Measurements from ENCODE around the gene KCNJ10.

The KCNJ10 gene

DNA sequence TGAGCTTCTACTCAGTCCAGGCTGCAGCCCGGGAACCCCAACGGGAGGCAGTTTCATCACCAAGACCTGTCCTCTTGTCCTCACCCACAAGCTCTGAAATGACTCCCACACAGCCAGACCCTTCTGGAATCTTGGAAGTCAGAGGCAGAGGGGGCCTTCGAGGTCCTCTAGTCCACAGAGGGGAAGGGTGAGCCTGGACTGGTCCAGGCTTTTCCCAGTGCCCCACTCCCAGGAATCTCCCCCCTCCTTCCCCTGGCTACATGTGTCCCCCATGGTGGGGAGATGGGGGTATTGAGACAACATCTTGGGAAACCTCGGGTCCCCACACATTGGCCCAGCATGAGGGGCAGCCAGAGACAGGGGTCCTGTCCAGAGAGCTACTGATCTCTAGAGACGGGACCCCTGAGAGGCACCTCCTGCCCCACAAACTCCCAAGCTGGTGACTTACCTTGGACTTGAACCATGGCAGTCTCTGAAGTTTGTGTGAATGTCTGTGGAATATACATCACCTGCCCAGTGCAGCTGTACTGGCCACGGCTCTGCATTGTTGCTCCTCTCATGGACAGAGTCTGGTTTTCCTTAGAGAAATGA is 96.5 kb downstream of the KCNJ10 start:
- no peaks in the 10 kb centered on the region for H3K4me1 Mint-ChIP-seq (ENCODE audit: low read depth)
- H3K27me3 Mint-ChIP-seq = peaks cover 2% of the 10 kb centered on the region
- no peak overlapping the region for H3K27ac Mint-ChIP-seq
- H3K36me3 Mint-ChIP-seq = no peaks in the 10 kb centered on the region
- no peaks in the 10 kb centered on the region for H3K9me3 Mint-ChIP-seq (ENCODE audit: low read depth)
- H3K4me3 Mint-ChIP-seq = no peak overlapping the region

DNA sequence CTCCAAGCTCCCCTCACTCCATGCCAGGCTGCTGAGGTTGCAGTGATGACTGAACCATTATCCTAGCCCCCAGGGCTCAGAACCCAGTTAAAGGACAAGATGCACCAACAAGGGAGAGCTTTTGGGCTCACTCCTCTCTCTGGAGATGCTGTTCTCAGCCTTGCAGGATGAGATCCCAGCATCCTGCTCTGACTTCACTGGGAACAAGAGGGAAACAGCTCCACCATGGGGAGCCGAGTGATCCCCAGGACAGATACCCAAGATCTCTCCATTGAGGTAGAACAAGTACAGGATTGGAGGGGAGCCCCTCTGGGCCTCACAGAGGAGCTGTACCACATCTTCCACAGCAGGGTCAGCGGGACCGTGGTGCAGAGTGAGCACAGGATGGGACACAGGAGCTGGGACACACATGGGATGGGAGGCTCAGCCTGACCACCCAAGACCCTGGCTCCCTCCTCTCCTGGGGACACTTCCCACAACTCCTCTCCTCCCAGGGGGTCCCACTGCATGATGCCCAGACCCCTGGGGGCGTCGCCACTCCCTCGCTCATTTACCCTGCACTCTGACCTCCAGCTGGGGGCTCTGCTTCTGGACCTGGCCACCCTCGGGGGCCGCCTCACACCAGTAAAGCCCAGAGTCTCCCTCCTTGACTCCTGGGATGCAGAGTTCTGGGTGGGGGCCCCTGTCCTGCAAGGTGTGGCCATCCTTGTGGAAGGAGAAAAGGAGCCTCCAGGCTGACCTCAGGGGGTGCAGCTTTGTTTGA is 97.3 kb downstream of the KCNJ10 start:
- no peak overlapping the region for H3K4me3 Mint-ChIP-seq

GRCh38 chr1:159970932-159971342 is 99.0 kb downstream of the KCNJ10 start:
- Mint-ChIP-seq H3K4me1 (ENCODE audit: low read depth) (no peaks in the 10 kb centered on the region), H3K27ac (no peak overlapping the region), H3K9me3 (ENCODE audit: low read depth) (no peaks in the 10 kb centered on the region), H3K36me3 (no peaks in the 10 kb centered on the region), H3K4me3 (no peak overlapping the region), H3K27me3 (peaks cover 16% of the 10 kb centered on the region)

More for the DNA sequence above, 97.3 kb downstream of the KCNJ10 start:
- no peaks in the 10 kb centered on the region for H3K4me1 Mint-ChIP-seq (ENCODE audit: low read depth)
- H3K9me3 Mint-ChIP-seq (ENCODE audit: low read depth) = no peaks in the 10 kb centered on the region
- H3K27ac Mint-ChIP-seq = no peak overlapping the region
- H3K36me3 Mint-ChIP-seq = no peaks in the 10 kb centered on the region
- peaks cover 8% of the 10 kb centered on the region for H3K27me3 Mint-ChIP-seq

- no peak overlapping the region for H3K27ac Mint-ChIP-seq
- H3K4me1 Mint-ChIP-seq (ENCODE audit: low read depth) = no peaks in the 10 kb centered on the region
- H3K36me3 Mint-ChIP-seq = no peaks in the 10 kb centered on the region
- H3K9me3 Mint-ChIP-seq (ENCODE audit: low read depth) = no peaks in the 10 kb centered on the region
- no peak overlapping the region for H3K4me3 Mint-ChIP-seq
- peaks cover 16% of the 10 kb centered on the region for H3K27me3 Mint-ChIP-seq
These were observed 101.1 kb downstream of the KCNJ10 start for GRCh38 chr1:159968901-159969300.

DNA sequence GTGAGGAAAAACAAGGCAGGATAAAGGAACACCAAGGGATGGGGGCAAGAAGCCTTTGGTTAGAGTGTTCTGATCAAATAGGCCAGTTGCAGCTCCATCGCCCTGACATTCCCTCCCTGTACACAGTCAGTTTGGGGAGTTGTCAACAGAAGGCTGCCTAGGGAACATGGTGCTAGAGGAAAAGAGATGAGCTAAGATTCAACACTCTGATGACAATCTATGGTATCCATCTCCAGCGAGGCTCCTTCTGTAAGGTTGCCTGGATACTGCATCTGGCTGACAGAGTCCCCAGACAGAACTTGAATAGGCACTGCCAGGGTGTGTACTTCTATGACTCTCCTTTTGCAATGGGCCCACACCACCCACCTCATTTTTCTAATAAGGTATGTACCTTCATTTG is 104.7 kb downstream of the KCNJ10 start:
- H3K36me3 Mint-ChIP-seq = no peaks in the 10 kb centered on the region
- peaks cover 19% of the 10 kb centered on the region for H3K27me3 Mint-ChIP-seq
- H3K4me3 Mint-ChIP-seq = no peak overlapping the region
- H3K27ac Mint-ChIP-seq = no peak overlapping the region
- H3K4me1 Mint-ChIP-seq (ENCODE audit: low read depth) = no peaks in the 10 kb centered on the region
- H3K9me3 Mint-ChIP-seq (ENCODE audit: low read depth) = no peaks in the 10 kb centered on the region

DNA sequence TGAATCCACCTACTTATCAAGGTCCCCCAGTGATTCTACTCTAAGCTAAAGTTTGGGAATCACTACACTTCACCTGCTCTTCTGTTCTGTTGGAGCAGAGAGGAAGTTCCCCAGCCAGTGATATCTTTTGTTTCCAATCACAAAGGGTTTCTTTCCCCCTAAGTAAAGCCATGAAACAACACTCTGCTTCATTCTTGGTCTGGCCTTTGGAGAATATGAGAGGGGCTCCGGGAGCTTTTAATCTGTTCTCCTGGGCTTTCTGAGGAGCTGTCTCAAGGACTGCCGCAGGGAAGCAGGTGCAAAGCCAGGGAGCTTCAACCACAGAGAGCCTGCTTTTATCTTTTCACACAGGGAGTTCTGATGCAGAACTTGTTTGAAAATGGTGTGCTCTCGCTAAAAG is 105.8 kb downstream of the KCNJ10 start:
- no peaks in the 10 kb centered on the region for H3K36me3 Mint-ChIP-seq
- no peak overlapping the region for H3K4me3 Mint-ChIP-seq
- no peaks in the 10 kb centered on the region for H3K9me3 Mint-ChIP-seq (ENCODE audit: low read depth)
- peaks cover 19% of the 10 kb centered on the region for H3K27me3 Mint-ChIP-seq
- H3K27ac Mint-ChIP-seq = no peak overlapping the region
- no peaks in the 10 kb centered on the region for H3K4me1 Mint-ChIP-seq (ENCODE audit: low read depth)

- peaks cover 9% of the 10 kb centered on the region for H3K27me3 Mint-ChIP-seq
- H3K4me1 Mint-ChIP-seq (ENCODE audit: low read depth) = no peaks in the 10 kb centered on the region
- H3K4me3 Mint-ChIP-seq = no peak overlapping the region
- no peak overlapping the region for H3K27ac Mint-ChIP-seq
- no peaks in the 10 kb centered on the region for H3K36me3 Mint-ChIP-seq
- no peaks in the 10 kb centered on the region for H3K9me3 Mint-ChIP-seq (ENCODE audit: low read depth)
These were observed 107.8 kb downstream of the KCNJ10 start for GRCh38 chr1:159962176-159962575.

DNA sequence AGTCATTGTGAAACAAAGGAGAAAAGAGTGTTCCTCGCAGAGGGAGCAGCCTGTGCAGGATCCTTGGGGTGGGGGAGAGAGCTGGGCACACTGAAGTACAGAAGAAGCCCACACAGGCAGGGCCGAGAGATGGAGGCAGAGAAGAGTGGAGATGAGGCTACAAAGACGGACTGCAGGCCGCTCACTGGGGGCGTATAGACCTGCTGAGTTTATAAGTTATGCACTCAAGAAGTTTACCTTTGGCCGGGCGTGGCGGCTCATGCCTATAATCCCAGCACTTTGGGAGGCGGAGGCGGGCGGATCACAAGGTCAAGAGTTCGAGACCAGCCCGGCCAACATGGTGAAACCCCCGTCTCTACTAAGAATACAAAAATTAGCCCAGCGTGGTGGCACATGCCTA is 108.3 kb downstream of the KCNJ10 start:
- Mint-ChIP-seq H3K27me3 (peaks cover 7% of the 10 kb centered on the region), H3K36me3 (no peaks in the 10 kb centered on the region), H3K4me3 (no peak overlapping the region), H3K4me1 (ENCODE audit: low read depth) (no peaks in the 10 kb centered on the region), H3K9me3 (ENCODE audit: low read depth) (no peaks in the 10 kb centered on the region), H3K27ac (no peak overlapping the region)

- Mint-ChIP-seq H3K9me3 (ENCODE audit: low read depth) (no peaks in the 10 kb centered on the region), H3K27me3 (peaks cover 4% of the 10 kb centered on the region), H3K4me1 (ENCODE audit: low read depth) (no peaks in the 10 kb centered on the region), H3K36me3 (no peaks in the 10 kb centered on the region), H3K27ac (no peak overlapping the region), H3K4me3 (no peak overlapping the region)
These were observed 109.1 kb downstream of the KCNJ10 start for GRCh38 chr1:159960721-159961381.

DNA sequence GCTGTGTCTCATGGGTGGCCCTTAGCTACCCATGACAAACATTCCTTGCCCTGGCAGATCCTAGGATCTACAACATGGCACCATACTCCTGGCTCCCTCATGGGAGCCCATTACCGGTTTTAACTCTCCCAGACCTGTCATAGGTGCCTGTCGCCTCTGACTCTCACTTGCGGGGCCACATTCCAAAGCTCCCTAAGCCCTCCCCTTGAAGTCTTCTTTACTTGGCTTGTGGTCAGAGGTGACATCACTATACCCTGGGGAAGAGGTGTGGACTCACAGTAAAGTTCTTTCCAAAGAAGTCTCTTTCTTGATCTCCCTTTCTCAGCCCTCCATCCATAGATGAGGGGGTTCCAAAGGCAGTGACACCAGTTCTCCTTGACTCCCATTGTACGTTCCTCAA is 110.5 kb downstream of the KCNJ10 start:
- Mint-ChIP-seq H3K36me3 (no peaks in the 10 kb centered on the region), H3K4me3 (no peak overlapping the region), H3K27ac (no peak overlapping the region), H3K27me3 (peaks cover 4% of the 10 kb centered on the region), H3K4me1 (ENCODE audit: low read depth) (no peaks in the 10 kb centered on the region), H3K9me3 (ENCODE audit: low read depth) (no peaks in the 10 kb centered on the region)

DNA sequence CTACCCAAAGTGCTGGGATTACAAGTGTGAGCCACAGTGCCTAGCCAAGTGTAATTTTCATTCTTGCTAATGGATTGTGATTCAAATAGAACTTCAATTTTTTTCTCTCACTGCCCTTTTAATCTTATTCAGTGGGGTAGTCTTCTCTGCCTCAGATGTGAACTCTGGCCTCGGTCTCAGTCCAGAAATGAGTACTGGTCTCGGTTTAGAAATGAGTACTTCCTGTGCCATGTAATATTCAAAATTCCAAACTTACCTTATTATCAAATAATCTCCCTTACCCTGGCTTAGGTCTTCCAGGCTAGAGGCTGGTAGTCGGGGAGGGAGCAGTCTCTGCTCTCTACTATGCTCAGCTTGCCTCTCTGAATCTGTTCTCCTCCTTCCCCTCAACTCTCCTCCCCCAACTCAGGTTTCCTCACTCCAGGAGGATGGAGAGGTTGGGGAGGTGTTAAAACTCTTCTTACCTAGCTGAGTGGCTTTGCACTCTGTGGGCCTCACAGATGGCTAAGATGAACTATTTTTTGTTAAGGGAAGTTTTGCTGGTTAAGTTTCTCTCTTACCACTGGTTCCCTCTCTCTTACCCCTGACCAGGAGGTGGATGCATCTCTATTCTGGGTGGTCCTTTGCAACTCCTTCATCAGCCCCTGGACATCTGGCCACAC is 111.1 kb downstream of the KCNJ10 start:
- Mint-ChIP-seq H3K27ac (no peak overlapping the region), H3K27me3 (peaks cover 7% of the 10 kb centered on the region), H3K36me3 (no peaks in the 10 kb centered on the region), H3K9me3 (ENCODE audit: low read depth) (no peaks in the 10 kb centered on the region), H3K4me1 (ENCODE audit: low read depth) (no peaks in the 10 kb centered on the region), H3K4me3 (no peak overlapping the region)

GRCh38 chr1:159957824-159958268 is 112.1 kb downstream of the KCNJ10 start:
- H3K4me1 Mint-ChIP-seq (ENCODE audit: low read depth) = no peaks in the 10 kb centered on the region
- no peaks in the 10 kb centered on the region for H3K9me3 Mint-ChIP-seq (ENCODE audit: low read depth)
- H3K27ac Mint-ChIP-seq = no peak overlapping the region
- no peak overlapping the region for H3K4me3 Mint-ChIP-seq
- H3K27me3 Mint-ChIP-seq = peaks cover 10% of the 10 kb centered on the region
- H3K36me3 Mint-ChIP-seq = no peaks in the 10 kb centered on the region

GRCh38 chr1:159955456-159955855 is 114.5 kb downstream of the KCNJ10 start:
- Mint-ChIP-seq H3K27me3 (peaks cover 11% of the 10 kb centered on the region), H3K9me3 (ENCODE audit: low read depth) (no peaks in the 10 kb centered on the region), H3K36me3 (no peaks in the 10 kb centered on the region)

GRCh38 chr1:159953536-159954515 is 116.1 kb downstream of the KCNJ10 start, which contains the start of gene SLAMF9:
SLAMF9 (minus strand) TSS chr1:159954237; CDS start chr1:159954137, 100 bp downstream.
- peaks cover 11% of the 10 kb centered on the region for H3K27me3 Mint-ChIP-seq
- no peak within 1 kb of the TSS for H3K4me3 Mint-ChIP-seq
- H3K9me3 Mint-ChIP-seq (ENCODE audit: low read depth) = no peaks in the 10 kb centered on the region
- no peaks in the 10 kb centered on the region for H3K4me1 Mint-ChIP-seq (ENCODE audit: low read depth)
- no peak within 1 kb of the TSS for H3K27ac Mint-ChIP-seq
- no peaks in the 10 kb centered on the region for H3K36me3 Mint-ChIP-seq

More at GRCh38 chr1:159955456-159955855, 114.5 kb downstream of the KCNJ10 start:
- H3K4me3 Mint-ChIP-seq = no peak overlapping the region
- H3K4me1 Mint-ChIP-seq (ENCODE audit: low read depth) = no peaks in the 10 kb centered on the region
- no peak overlapping the region for H3K27ac Mint-ChIP-seq

All from activated naive CD8-positive, alpha-beta T cell (primary cell).